ENCODE data around the gene TSPEAR.

Gene TSPEAR

DNA sequence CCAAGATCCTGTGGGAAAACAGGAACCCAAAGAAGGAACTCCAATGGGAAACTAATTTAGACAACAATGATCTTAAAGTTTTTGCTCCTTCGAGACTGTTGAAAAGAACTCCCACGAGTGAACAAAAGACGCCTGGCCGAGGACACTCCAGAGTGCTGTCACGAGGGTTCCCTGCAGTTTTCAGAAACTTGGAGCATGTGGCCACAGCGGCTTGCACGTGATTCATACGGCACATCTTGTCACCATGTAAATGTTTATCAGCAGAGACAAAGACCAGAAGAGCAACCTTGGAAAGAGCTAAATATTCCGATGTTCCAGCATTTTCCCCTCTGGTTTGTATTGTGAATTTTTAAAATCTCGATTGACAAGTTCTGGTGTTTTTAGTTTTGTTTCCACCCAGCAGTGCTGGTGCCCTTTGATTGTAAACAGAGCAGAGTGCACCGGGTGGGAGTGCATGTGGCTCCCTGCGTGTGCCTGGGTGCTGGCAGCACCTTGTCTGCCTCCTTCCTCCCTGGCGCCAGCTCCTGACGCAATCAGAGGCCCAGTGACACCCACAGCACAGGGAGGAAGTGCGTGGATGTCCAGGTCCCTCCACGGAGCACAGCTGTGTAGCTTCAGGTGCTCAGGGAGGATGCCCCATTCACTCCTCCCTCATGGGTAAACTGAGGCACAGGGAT lies 233.1 kb downstream of the TSPEAR start:
- H3K9ac ChIP-seq (ENCODE audit: low read length in 5 of 5) = no peak overlapping the region
- H3K27ac ChIP-seq (ENCODE audit: low read depth, low read length) = no peak overlapping the region
- no peak overlapping the region for H3K4me3 ChIP-seq (ENCODE audit: low read depth in 1 of 5, low read length in 5 of 5)
- H3K36me3 ChIP-seq (ENCODE audit: control insufficient read depth in 5 of 5, insufficient read depth in 5 of 5, low read length in 5 of 5) = no peaks in the 10 kb centered on the region
- H3K27me3 ChIP-seq (ENCODE audit: control insufficient read depth in 5 of 5, insufficient read depth in 4 of 5, low read length in 5 of 5) = no peaks in the 10 kb centered on the region
- peaks cover 6 to 17% (median 12%) of the 10 kb centered on the region in 5 donors for H3K4me1 ChIP-seq (ENCODE audit: control insufficient read depth in 5 of 5, insufficient read depth in 5 of 5, low read length in 5 of 5)
- H3K9me3 ChIP-seq (ENCODE audit: control insufficient read depth in 5 of 5, low read length in 5 of 5) = no peaks in the 10 kb centered on the region

- Histone ChIP-seq H3K4me1 (ENCODE audit: control insufficient read depth in 5 of 5, insufficient read depth in 5 of 5, low read length in 5 of 5) (peaks cover 5 to 15% (median 12%) of the 10 kb centered on the region in 5 donors), H3K9ac (ENCODE audit: low read length in 5 of 5) (no peak overlapping the region), H3K27me3 (ENCODE audit: control insufficient read depth in 5 of 5, insufficient read depth in 4 of 5, low read length in 5 of 5) (no peaks in the 10 kb centered on the region), H3K27ac (ENCODE audit: low read depth, low read length) (no peak overlapping the region), H3K4me3 (ENCODE audit: low read depth in 1 of 5, low read length in 5 of 5) (no peak overlapping the region), H3K36me3 (ENCODE audit: control insufficient read depth in 5 of 5, insufficient read depth in 5 of 5, low read length in 5 of 5) (no peaks in the 10 kb centered on the region), H3K9me3 (ENCODE audit: control insufficient read depth in 5 of 5, low read length in 5 of 5) (no peaks in the 10 kb centered on the region)
These were observed 233.7 kb downstream of the TSPEAR start for GRCh38 chr21:44477712-44478111.

DNA sequence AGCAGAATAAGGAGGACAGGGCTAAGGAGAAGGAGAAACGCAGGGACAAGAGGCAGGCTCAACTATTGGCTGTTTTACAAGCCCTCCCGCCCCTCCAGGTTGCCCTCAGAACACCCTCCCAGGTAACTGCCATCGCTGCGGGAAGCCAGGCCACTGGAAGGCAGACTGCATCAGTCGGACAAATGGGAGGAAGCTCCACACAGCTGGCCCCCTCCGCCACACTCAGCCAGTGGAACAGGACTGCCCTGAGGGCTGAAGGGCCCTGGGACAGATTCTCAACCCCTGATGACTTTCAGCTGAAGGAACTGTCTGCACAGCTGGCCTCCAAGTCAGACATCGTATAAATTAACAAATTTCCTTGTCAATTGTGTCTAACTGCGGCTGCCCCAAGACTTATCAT lies 234.2 kb downstream of the TSPEAR start:
- H3K36me3 ChIP-seq (ENCODE audit: control insufficient read depth in 5 of 5, insufficient read depth in 5 of 5, low read length in 5 of 5) = no peaks in the 10 kb centered on the region
- H3K9me3 ChIP-seq (ENCODE audit: control insufficient read depth in 5 of 5, low read length in 5 of 5) = no peaks in the 10 kb centered on the region
- peaks cover 0 to 15% (median 11%) of the 10 kb centered on the region in 5 donors for H3K4me1 ChIP-seq (ENCODE audit: control insufficient read depth in 5 of 5, insufficient read depth in 5 of 5, low read length in 5 of 5)
- H3K27ac ChIP-seq (ENCODE audit: low read depth, low read length) = no peak overlapping the region
- H3K4me3 ChIP-seq (ENCODE audit: low read depth in 1 of 5, low read length in 5 of 5) = no peak overlapping the region
- H3K27me3 ChIP-seq (ENCODE audit: control insufficient read depth in 5 of 5, insufficient read depth in 4 of 5, low read length in 5 of 5) = no peaks in the 10 kb centered on the region
- H3K9ac ChIP-seq (ENCODE audit: low read length in 5 of 5) = no peak overlapping the region

DNA sequence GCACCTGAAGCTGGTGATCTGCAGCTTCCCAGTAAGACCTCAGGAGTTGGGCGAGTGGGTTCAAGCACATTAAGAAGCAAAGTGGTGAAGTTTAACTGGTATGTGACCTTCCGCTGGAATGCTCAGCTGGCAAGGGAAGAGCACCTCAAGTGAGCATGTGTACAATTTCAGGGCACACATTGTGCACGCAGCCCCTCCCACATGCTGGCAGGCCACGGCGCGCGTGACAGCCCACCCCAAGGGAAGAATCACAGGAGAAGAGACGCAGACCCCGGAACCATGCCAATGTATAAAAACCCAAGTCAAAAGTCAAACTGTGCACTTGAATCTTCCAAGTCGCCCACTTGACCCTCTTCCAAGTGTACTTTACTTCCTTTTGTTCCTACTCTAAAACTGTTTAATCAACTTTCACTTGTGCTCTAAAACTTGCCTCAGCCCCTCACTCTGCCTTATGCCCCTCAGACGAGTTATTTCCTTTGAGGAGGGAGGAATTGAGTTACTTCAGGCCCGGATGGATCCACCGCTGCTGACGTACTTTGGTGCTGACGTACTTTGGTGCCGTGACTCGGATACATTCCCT lies 236.0 kb downstream of the TSPEAR start:
- Histone ChIP-seq H3K9ac (ENCODE audit: low read length in 5 of 5) (no peak overlapping the region), H3K9me3 (ENCODE audit: control insufficient read depth in 5 of 5, low read length in 5 of 5) (no peaks in the 10 kb centered on the region), H3K27ac (ENCODE audit: low read depth, low read length) (no peak overlapping the region), H3K27me3 (ENCODE audit: control insufficient read depth in 5 of 5, insufficient read depth in 4 of 5, low read length in 5 of 5) (no peaks in the 10 kb centered on the region), H3K4me3 (ENCODE audit: low read depth in 1 of 5, low read length in 5 of 5) (no peak overlapping the region), H3K4me1 (ENCODE audit: control insufficient read depth in 5 of 5, insufficient read depth in 5 of 5, low read length in 5 of 5) (peaks cover 0 to 15% (median 11%) of the 10 kb centered on the region in 5 donors), H3K36me3 (ENCODE audit: control insufficient read depth in 5 of 5, insufficient read depth in 5 of 5, low read length in 5 of 5) (no peaks in the 10 kb centered on the region)

DNA sequence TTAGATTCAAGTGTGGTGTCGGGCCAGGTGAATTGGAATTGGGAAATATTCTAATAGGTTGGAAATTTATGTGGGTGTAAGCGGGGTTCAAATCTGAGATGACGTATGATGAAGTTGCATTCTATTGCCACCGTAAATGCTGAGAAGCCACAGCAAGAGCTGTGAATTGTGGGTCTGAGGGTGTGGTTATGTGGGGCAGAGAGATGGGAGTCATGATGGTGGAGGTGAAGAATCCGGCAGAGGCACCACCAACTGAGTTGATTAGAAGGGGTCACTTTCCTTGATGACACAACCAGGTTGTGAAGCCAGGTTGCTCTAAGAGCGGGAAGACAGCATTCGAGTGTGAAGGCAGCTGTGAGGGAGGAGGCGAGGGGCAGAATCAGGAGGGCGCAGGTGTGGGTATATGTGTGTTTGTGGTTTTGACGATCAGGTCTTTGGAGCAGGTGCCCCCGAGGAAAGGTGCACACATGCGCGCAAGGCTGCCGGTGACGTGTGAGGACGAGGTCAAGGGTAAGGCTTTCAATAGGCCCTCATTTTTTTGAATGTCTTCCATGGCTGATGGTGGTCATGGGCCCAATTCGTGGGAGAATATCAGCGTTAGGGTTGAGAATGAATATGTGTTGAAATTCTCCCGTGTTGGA lies 237.3 kb downstream of the TSPEAR start:
- Histone ChIP-seq H3K9me3 (ENCODE audit: control insufficient read depth in 5 of 5, low read length in 5 of 5) (no peaks in the 10 kb centered on the region), H3K27me3 (ENCODE audit: control insufficient read depth in 5 of 5, insufficient read depth in 4 of 5, low read length in 5 of 5) (no peaks in the 10 kb centered on the region), H3K27ac (ENCODE audit: low read depth, low read length) (no peak overlapping the region), H3K36me3 (ENCODE audit: control insufficient read depth in 5 of 5, insufficient read depth in 5 of 5, low read length in 5 of 5) (no peaks in the 10 kb centered on the region), H3K9ac (ENCODE audit: low read length in 5 of 5) (no peak overlapping the region), H3K4me3 (ENCODE audit: low read depth in 1 of 5, low read length in 5 of 5) (no peak overlapping the region), H3K4me1 (ENCODE audit: control insufficient read depth in 5 of 5, insufficient read depth in 5 of 5, low read length in 5 of 5) (peaks cover 0 to 15% (median 11%) of the 10 kb centered on the region in 5 donors)

GRCh38 chr21:44471996-44472395 lies 239.4 kb downstream of the TSPEAR start:
- Histone ChIP-seq H3K27me3 (ENCODE audit: control insufficient read depth in 5 of 5, insufficient read depth in 4 of 5, low read length in 5 of 5) (no peaks in the 10 kb centered on the region), H3K4me1 (ENCODE audit: control insufficient read depth in 5 of 5, insufficient read depth in 5 of 5, low read length in 5 of 5) (no peaks in the 10 kb centered on the region), H3K36me3 (ENCODE audit: control insufficient read depth in 5 of 5, insufficient read depth in 5 of 5, low read length in 5 of 5) (no peaks in the 10 kb centered on the region), H3K4me3 (ENCODE audit: low read depth in 1 of 5, low read length in 5 of 5) (no peak overlapping the region), H3K9ac (ENCODE audit: low read length in 5 of 5) (no peak overlapping the region), H3K9me3 (ENCODE audit: control insufficient read depth in 5 of 5, low read length in 5 of 5) (no peaks in the 10 kb centered on the region), H3K27ac (ENCODE audit: low read depth, low read length) (no peak overlapping the region)

DNA sequence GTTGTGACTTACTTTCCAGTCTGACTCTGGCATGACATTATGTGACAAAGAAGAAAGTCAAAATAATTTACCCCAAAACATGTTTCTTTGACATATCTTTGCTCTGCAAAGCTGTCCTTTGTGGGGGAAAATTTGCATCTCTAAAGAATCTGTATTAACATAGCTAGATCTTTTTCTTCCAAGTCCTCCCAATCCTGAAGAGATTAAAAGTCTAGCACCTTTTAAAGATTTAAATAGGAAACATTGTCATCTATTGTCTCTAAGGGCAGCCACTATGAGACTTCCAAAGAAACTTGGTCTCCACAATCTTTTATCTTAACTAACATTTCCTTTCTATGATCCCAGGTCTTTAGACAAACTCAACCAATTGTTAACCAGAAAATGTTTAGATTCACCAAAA lies 240.0 kb downstream of the TSPEAR start:
- H3K27ac ChIP-seq (ENCODE audit: low read depth, low read length) = no peak overlapping the region
- no peaks in the 10 kb centered on the region for H3K4me1 ChIP-seq (ENCODE audit: control insufficient read depth in 5 of 5, insufficient read depth in 5 of 5, low read length in 5 of 5)
- no peaks in the 10 kb centered on the region for H3K27me3 ChIP-seq (ENCODE audit: control insufficient read depth in 5 of 5, insufficient read depth in 4 of 5, low read length in 5 of 5)
- H3K36me3 ChIP-seq (ENCODE audit: control insufficient read depth in 5 of 5, insufficient read depth in 5 of 5, low read length in 5 of 5) = no peaks in the 10 kb centered on the region
- no peak overlapping the region for H3K9ac ChIP-seq (ENCODE audit: low read length in 5 of 5)
- H3K4me3 ChIP-seq (ENCODE audit: low read depth in 1 of 5, low read length in 5 of 5) = no peak overlapping the region
- H3K9me3 ChIP-seq (ENCODE audit: control insufficient read depth in 5 of 5, low read length in 5 of 5) = no peaks in the 10 kb centered on the region

DNA sequence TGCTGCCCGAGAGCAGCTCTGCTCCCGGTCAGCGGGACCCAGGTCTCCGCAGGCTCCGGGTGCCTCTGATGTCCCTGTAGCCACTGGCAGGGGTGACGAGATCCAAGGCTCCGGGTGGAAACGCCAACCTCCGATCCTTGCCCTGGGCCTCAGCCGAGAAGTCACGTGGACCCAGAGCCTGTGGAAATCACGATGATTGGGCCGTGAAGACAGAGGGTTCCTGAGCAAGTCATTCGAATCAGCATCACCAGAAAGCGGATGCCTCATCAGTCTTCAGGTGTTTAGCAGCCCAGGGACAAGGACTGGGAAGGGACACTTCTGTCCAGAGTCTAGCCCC lies 243.5 kb downstream of the TSPEAR start:
- Histone ChIP-seq H3K4me3 (ENCODE audit: low read depth in 1 of 5, low read length in 5 of 5) (no peak overlapping the region), H3K9me3 (ENCODE audit: control insufficient read depth in 5 of 5, low read length in 5 of 5) (no peaks in the 10 kb centered on the region), H3K36me3 (ENCODE audit: control insufficient read depth in 5 of 5, insufficient read depth in 5 of 5, low read length in 5 of 5) (no peaks in the 10 kb centered on the region), H3K4me1 (ENCODE audit: control insufficient read depth in 5 of 5, insufficient read depth in 5 of 5, low read length in 5 of 5) (peaks cover 0 to 8% (median 0%) of the 10 kb centered on the region in 5 donors), H3K27ac (ENCODE audit: low read depth, low read length) (no peak overlapping the region), H3K27me3 (ENCODE audit: control insufficient read depth in 5 of 5, insufficient read depth in 4 of 5, low read length in 5 of 5) (peaks cover 0 to 9% (median 0%) of the 10 kb centered on the region in 5 donors), H3K9ac (ENCODE audit: low read length in 5 of 5) (no peak overlapping the region)

DNA sequence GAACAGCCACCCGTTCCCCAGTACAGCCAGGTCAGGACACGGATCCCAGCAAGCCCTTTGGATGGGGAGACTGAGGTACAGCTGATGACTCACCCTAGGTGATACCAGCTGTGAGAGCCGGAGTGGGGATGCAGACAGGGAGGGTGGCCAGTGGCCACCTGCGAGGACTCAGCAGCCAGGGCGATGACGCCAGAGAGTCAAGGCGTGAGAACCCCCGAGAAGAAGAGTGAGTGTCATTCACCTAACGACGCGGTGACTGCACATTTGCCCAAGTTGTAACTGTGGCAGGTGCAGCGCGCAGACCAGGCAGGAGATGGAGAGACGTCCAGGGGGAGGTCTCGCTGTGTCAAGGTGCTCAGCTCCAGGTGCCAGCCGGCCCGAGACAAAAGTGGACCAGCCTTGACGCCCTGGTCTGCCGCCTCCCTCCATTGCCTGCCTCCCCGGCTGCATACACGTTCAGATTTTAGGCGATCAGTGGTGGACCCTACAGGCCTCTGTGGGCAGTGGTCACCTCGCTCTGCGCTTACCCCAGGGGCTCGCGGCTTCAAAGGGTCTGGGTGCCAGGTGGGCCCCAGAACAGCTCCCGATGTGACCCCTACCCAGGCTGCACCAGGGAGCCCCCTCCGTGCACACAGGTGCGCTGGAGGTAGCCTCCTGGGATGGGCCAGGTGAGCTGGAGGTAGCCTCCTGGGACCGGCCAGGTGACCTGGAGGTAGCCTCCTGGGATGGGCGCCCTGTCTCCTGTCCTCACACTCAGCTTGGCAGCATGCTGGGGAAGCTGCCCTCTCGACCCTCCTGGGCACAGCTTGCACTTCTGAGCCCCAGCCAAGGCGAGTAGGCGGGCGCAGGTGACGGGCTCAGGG lies 244.1 kb downstream of the TSPEAR start:
- peaks cover 0 to 9% (median 0%) of the 10 kb centered on the region in 5 donors for H3K27me3 ChIP-seq (ENCODE audit: control insufficient read depth in 5 of 5, insufficient read depth in 4 of 5, low read length in 5 of 5)
- no peak overlapping the region for H3K4me3 ChIP-seq (ENCODE audit: low read depth in 1 of 5, low read length in 5 of 5)
- no peak overlapping the region for H3K9ac ChIP-seq (ENCODE audit: low read length in 5 of 5)
- H3K27ac ChIP-seq (ENCODE audit: low read depth, low read length) = no peak overlapping the region
- peaks cover 0 to 2% (median 0%) of the 10 kb centered on the region in 5 donors for H3K36me3 ChIP-seq (ENCODE audit: control insufficient read depth in 5 of 5, insufficient read depth in 5 of 5, low read length in 5 of 5)
- H3K9me3 ChIP-seq (ENCODE audit: control insufficient read depth in 5 of 5, low read length in 5 of 5) = no peaks in the 10 kb centered on the region
- H3K4me1 ChIP-seq (ENCODE audit: control insufficient read depth in 5 of 5, insufficient read depth in 5 of 5, low read length in 5 of 5) = peaks cover 0 to 8% (median 0%) of the 10 kb centered on the region in 5 donors

Measured in subcutaneous abdominal adipose tissue (tissue), 5 donors.